ENCODE measurements around the gene DVL1.

DVL1 gene

GRCh38 chr1:1356796-1357401, 7.7 kb upstream of the DVL1 start:
- no peak for DNase-seq (ENCODE audit: low read depth in 2 of 2, low spot score in 1 of 2)

GRCh38 chr1:1356166-1356795, 7.1 kb upstream of the DVL1 start:
- no peak for DNase-seq (ENCODE audit: low read depth in 2 of 2, low spot score in 1 of 2)

- no peak for DNase-seq (ENCODE audit: low read depth in 2 of 2, low spot score in 1 of 2)
Observed at GRCh38 chr1:1355416-1355815, 6.2 kb upstream of the DVL1 start.

- DNase-seq (ENCODE audit: low read depth in 2 of 2, low spot score in 1 of 2): no peak
Observed at GRCh38 chr1:1354271-1355247, 5.3 kb upstream of the DVL1 start.

GRCh38 chr1:1353389-1354151, 4.4 kb upstream of the DVL1 start:
- no peak for DNase-seq (ENCODE audit: low read depth in 2 of 2, low spot score in 1 of 2)

GRCh38 chr1:1352786-1353388, 3.7 kb upstream of the DVL1 start:
- DNase-seq (ENCODE audit: low read depth in 2 of 2, low spot score in 1 of 2): no peak

GRCh38 chr1:1351511-1352427, 2.6 kb upstream of the DVL1 start:
- no peak for DNase-seq (ENCODE audit: low read depth in 2 of 2, low spot score in 1 of 2)

- no peak for DNase-seq (ENCODE audit: low read depth in 2 of 2, low spot score in 1 of 2)
Observed at GRCh38 chr1:1348420-1349255, 580 bp downstream of the DVL1 start.

GRCh38 chr1:1347663-1348419, 1.4 kb downstream of the DVL1 start:
- DNase-seq (ENCODE audit: low read depth in 2 of 2, low spot score in 1 of 2): no peak

GRCh38 chr1:1347026-1347595, 2.1 kb downstream of the DVL1 start:
- no peak for DNase-seq (ENCODE audit: low read depth in 2 of 2, low spot score in 1 of 2)

GRCh38 chr1:1346501-1346890, 2.7 kb downstream of the DVL1 start:
- DNase-seq (ENCODE audit: low read depth in 2 of 2, low spot score in 1 of 2): no peak

GRCh38 chr1:1345860-1346500, 3.2 kb downstream of the DVL1 start:
- no peak for DNase-seq (ENCODE audit: low read depth in 2 of 2, low spot score in 1 of 2)

- no peak for DNase-seq (ENCODE audit: low read depth in 2 of 2, low spot score in 1 of 2)
Observed at GRCh38 chr1:1345384-1345783, 3.8 kb downstream of the DVL1 start.

GRCh38 chr1:1344655-1345361, 4.4 kb downstream of the DVL1 start:
- DNase-seq (ENCODE audit: low read depth in 2 of 2, low spot score in 1 of 2): no peak

GRCh38 chr1:1343811-1344421, 5.3 kb downstream of the DVL1 start:
- no peak for DNase-seq (ENCODE audit: low read depth in 2 of 2, low spot score in 1 of 2)

GRCh38 chr1:1342584-1343115, 6.6 kb downstream of the DVL1 start:
- DNase-seq (ENCODE audit: low read depth in 2 of 2, low spot score in 1 of 2): no peak

Data from stimulated activated CD8-positive, alpha-beta memory T cell treated with anti-CD3 and anti-CD28 coated beads, Interleukin-4, amount 100 ng/mL, for 1 hour (primary cell).